HCT116 (cell line): ENCODE measurements around the gene SLC7A11.

Experiments used
- CEBPB ChIP-seq: IDR thresholded peaks from 2 replicates; pipeline ENCODE4 v1.6.1; 2012; ENCODE audit warnings: low read depth
- CTCF ChIP-seq, 3 experiments: fragments of 200-600 bp in 1 of 3; sonication (generic) in 1 of 3; IDR thresholded peaks in 2 of 3; conservative IDR thresholded peaks in 1 of 3; 2 replicates each; pipeline ENCODE4 v1.5.1; 2012 to 2017; ENCODE audit warnings: low read depth in 2 of 3, low read length in 2 of 3, antibody characterized with exemption in 1 of 3, borderline replicate concordance in 1 of 3, control low read depth in 1 of 3, mild to moderate bottlenecking in 1 of 3, mixed read lengths in 1 of 3, mixed run types in 1 of 3, moderate library complexity in 1 of 3; ENCODE audit not compliant: insufficient read depth in 1 of 3
- EZH2 ChIP-seq: fragments of 200-600 bp; sonication (generic); IDR thresholded peaks from 2 replicates; pipeline ENCODE4 v1.6.1; 2017; ENCODE audit warnings: antibody characterized with exemption, mixed run types
- JUND ChIP-seq: IDR thresholded peaks from 2 replicates; pipeline ENCODE4 v1.6.1; 2012
- MAX ChIP-seq: IDR thresholded peaks from 2 replicates; pipeline ENCODE4 v1.6.1; 2012
- POLR2A ChIP-seq: IDR thresholded peaks from 2 replicates; pipeline ENCODE4 v1.7.0; 2011; ENCODE audit warnings: borderline replicate concordance; ENCODE audit not compliant: insufficient read depth, insufficient read length; ENCODE audit errors: extremely low read depth
- REST ChIP-seq: IDR thresholded peaks from 2 replicates; pipeline ENCODE4 v1.6.1; 2012; ENCODE audit warnings: low read depth
- YY1 ChIP-seq: IDR thresholded peaks from 2 replicates; pipeline ENCODE4 v1.6.1; 2011; ENCODE audit warnings: low read length, low read depth, moderate library complexity, mild to moderate bottlenecking; ENCODE audit not compliant: insufficient replicate concordance; ENCODE audit errors: extremely low read depth
- ZBTB33 ChIP-seq: IDR thresholded peaks from 2 replicates; pipeline ENCODE4 v1.6.1; 2011; ENCODE audit warnings: mild to moderate bottlenecking, low read length, moderate library complexity; ENCODE audit not compliant: insufficient replicate concordance; ENCODE audit errors: extremely low read depth

- TF ChIP-seq JUND (no peak), MAX (no peak), YY1 (no peak), REST (no peak), CTCF (IDR thresholded peaks at IDR 0.05 in 2 of 3, conservative IDR thresholded peaks at IDR 0.05 in 1 of 3; ENCODE audit: borderline replicate concordance in 1 of 3, insufficient read depth in 1 of 3, low read depth in 2 of 3, low read length in 2 of 3) (no peak), POLR2A (no peak), EZH2 (no peak), CEBPB (no peak), ZBTB33 (no peak)
Observed at GRCh38 chr4:138247643-138248042, 5.5 kb upstream of the SLC7A11 start.
